Spleen (tissue), 7 donors: ENCODE measurements around the gene SETBP1.

Source experiments
- POLR2A ChIP-seq, 3 donors: fragments of 450-650 bp; IDR thresholded peaks; one replicate each; pipeline ENCODE4 v1.5.1; 2017; ENCODE audit warnings: antibody characterized with exemption in 3 of 3, mild to moderate bottlenecking in 1 of 3
- POLR2AphosphoS5 ChIP-seq, 3 donors: sonication (generic); formaldehyde crosslinking; IDR thresholded peaks; one replicate each; pipeline ENCODE4 v1.5.1; 2017; ENCODE audit warnings: antibody characterized with exemption in 3 of 3
- TF ChIP-seq, protein P1 (sequence below), 11 experiments: fragments of 200-600 bp in 7 of 11; fragments of 450-650 bp in 4 of 11; sonication (generic) in 4 of 11; IDR thresholded peaks in 8 of 11; conservative IDR thresholded peaks in 3 of 11; 1 replicate in 7 of 11; 2 replicates in 4 of 11; pipeline versions ENCODE4 v1.4.0 to v1.8.0; 2016 to 2021; ENCODE audit warnings: antibody characterized with exemption in 11 of 11, inconsistent platforms in 4 of 11, mild to moderate bottlenecking in 1 of 11
- donor health status: DM: no; HTN: no; CAD: no; lungs with moderate emphysema.
- donor health status: DM: no; HTN: no; CAD: no.
- donor health status: DM: no; HTN: no; CAD: no.

DNA sequence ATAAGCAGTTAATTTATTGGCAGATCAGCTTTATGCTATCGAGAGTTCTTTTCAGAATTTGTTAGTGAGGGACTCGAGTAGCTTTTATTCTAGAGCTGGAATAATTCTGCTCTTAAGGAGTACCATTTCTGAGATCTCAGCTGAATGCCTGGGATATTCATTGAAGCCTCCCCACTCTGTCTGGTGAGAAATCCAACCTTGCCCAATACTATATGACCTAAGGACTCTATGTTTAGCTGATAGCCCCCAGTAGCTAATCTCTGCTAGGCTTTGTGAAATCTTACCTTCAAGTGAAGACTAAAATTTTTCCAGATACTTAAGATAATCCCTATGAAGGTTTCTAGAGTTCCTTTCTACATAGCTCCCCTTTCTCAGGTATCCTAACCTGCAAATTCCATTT is 261.4 kb downstream of the SETBP1 start:
- TF ChIP-seq POLR2A (IDR thresholded peaks at IDR 0.05), result no peak
- TF ChIP-seq, protein P1, sequence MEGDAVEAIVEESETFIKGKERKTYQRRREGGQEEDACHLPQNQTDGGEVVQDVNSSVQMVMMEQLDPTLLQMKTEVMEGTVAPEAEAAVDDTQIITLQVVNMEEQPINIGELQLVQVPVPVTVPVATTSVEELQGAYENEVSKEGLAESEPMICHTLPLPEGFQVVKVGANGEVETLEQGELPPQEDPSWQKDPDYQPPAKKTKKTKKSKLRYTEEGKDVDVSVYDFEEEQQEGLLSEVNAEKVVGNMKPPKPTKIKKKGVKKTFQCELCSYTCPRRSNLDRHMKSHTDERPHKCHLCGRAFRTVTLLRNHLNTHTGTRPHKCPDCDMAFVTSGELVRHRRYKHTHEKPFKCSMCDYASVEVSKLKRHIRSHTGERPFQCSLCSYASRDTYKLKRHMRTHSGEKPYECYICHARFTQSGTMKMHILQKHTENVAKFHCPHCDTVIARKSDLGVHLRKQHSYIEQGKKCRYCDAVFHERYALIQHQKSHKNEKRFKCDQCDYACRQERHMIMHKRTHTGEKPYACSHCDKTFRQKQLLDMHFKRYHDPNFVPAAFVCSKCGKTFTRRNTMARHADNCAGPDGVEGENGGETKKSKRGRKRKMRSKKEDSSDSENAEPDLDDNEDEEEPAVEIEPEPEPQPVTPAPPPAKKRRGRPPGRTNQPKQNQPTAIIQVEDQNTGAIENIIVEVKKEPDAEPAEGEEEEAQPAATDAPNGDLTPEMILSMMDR (IDR thresholded peaks at IDR 0.05 in 8 of 11, conservative IDR thresholded peaks at IDR 0.05 in 3 of 11), result no peak
- TF ChIP-seq POLR2AphosphoS5 (IDR thresholded peaks at IDR 0.05), result no peak
